ENCODE data around the gene CFAP97D2. TPM values are rescaled to one million over a fixed set of nuclear protein-coding genes. Genes with fewer than 3 reads are reported as not detected.

The CFAP97D2 gene
- polyA plus RNA-seq, 1 of the 3 experiments (the other 2 are of a cell fraction) = not detected

GRCh38 chr13:114161028-114161556 lies 18.0 kb upstream of the CFAP97D2 start:
- H3K4me2 ChIP-seq = no peak overlapping the region
- H2AFZ ChIP-seq (ENCODE audit: low read depth) = no peak overlapping the region
- H3F3A ChIP-seq (replicated peaks; ENCODE audit: insufficient read depth) = no peaks in the 10 kb centered on the region
- no peak overlapping the region for H3K4me3 ChIP-seq (ENCODE audit: low read depth in 2 of 2, low read length in 1 of 2)
- H4K20me1 ChIP-seq (ENCODE audit: insufficient read depth) = no peaks in the 10 kb centered on the region
- 91% methylated on average over 47 of the region's 47 CpGs for WGBS (ENCODE audit: low lambda C conversion rate)
- H3K9me3 ChIP-seq = no peaks in the 10 kb centered on the region
- H3K9ac ChIP-seq = no peak overlapping the region
- peaks cover 0 to 10% of the 10 kb centered on the region in 2 experiments; a peak in 1 of 4 replicates for H3K4me1 ChIP-seq (ENCODE audit: control insufficient read depth in 1 of 2, insufficient read depth in 2 of 2, low read depth in 1 of 2, low read length in 1 of 2)
- no peaks in the 10 kb centered on the region for H3K27me3 ChIP-seq (ENCODE audit: insufficient read depth)
- ChIA-PET CTCF (interaction anchor here (1.4 kb wide), 1 partner anchor 13 kb away, joined by 3 read pairs; no protein-coding TSS in a partner anchor), POLR2A (no interaction called here)
- H3K79me2 ChIP-seq (ENCODE audit: insufficient read depth) = no peaks in the 10 kb centered on the region
- no peak for TF ChIP-seq RCOR1 (IDR thresholded peaks at IDR 0.05; ENCODE audit: low read length)
- no peak for TF ChIP-seq USF1 (IDR thresholded peaks at IDR 0.05; ENCODE audit: borderline replicate concordance, low read depth)
- TF ChIP-seq REST (IDR thresholded peaks at IDR 0.05; ENCODE audit: low read depth, low read length) = no peak
- TF ChIP-seq MAX (IDR thresholded peaks at IDR 0.05; ENCODE audit: low read depth) = no peak
- no peak for TF ChIP-seq ELF1 (IDR thresholded peaks at IDR 0.05)
- no peak for TF ChIP-seq RFX5 (IDR thresholded peaks at IDR 0.05; ENCODE audit: low read length)
- no peak for TF ChIP-seq GATA2 (CRISPR knock-in tag; IDR thresholded peaks at IDR 0.05)
- TF ChIP-seq EZH2phosphoT487 (IDR thresholded peaks at IDR 0.05; ENCODE audit: borderline replicate concordance, low read depth) = no peak
- TF ChIP-seq FOXM1 (IDR thresholded peaks at IDR 0.05; ENCODE audit: low read depth) = no peak
- no peak for TF ChIP-seq TCF12 (IDR thresholded peaks at IDR 0.05)
- TF ChIP-seq GABPA (IDR thresholded peaks at IDR 0.05; ENCODE audit: low read depth) = no peak
- no peak for TF ChIP-seq JUND (IDR thresholded peaks at IDR 0.05)
- TF ChIP-seq NFIC (IDR thresholded peaks at IDR 0.05; ENCODE audit: borderline replicate concordance) = no peak
- TF ChIP-seq EP300 (IDR thresholded peaks at IDR 0.05; ENCODE audit: borderline replicate concordance in 1 of 2, low read depth in 1 of 2, low read length in 1 of 2) = no peak
- no peak for TF ChIP-seq TAF1 (IDR thresholded peaks at IDR 0.05; ENCODE audit: borderline replicate concordance, low read depth, low read length)
- TF ChIP-seq NRF1 (IDR thresholded peaks at IDR 0.05; ENCODE audit: low read depth, low read length) = no peak
- H3K36me3 ChIP-seq (replicated peaks in 1 of 2; ENCODE audit: control insufficient read depth in 1 of 2, insufficient read depth in 2 of 2, low read length in 1 of 2) = no peaks in the 10 kb centered on the region
- DNase-seq = no peak
- H3K9me2 ChIP-seq = no peaks in the 10 kb centered on the region
- H3K27ac ChIP-seq (ENCODE audit: low read depth in 2 of 2, low read length in 1 of 2) = no peak overlapping the region
